GM12801 (cell line): ENCODE results near the gene PIGK.

Experiments used
- CTCF ChIP-seq: IDR thresholded peaks from one replicate; pipeline ENCODE4 v1.5.1; 2011; ENCODE audit warnings: control low read depth; ENCODE audit not compliant: insufficient read length; ENCODE audit errors: extremely low read depth

Gene PIGK

GRCh38 chr1:77239311-77239710 lies 20.1 kb upstream of the PIGK start:
- TF ChIP-seq CTCF, result no peak

DNA sequence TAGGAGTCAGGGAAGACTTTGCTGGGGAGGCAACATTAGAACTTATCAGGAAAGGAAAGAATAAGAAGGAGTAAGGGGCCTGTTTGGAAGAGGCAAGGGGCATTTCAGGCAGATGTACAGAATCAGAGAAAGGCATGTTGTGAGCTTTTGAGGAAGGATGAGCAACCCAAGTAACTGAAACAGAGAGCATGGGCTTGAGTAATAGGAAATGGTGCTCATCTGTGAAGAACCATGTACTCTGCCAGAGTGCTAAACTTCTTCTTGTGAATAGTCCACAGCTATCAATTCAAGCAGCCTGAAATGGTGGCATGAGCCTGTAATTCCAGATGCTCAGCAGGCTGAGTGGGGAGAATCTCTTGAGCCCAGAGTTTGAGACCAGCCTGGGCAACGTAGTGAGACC lies 19.2 kb upstream of the PIGK start:
- TF ChIP-seq CTCF, result no peak

- TF ChIP-seq CTCF, result no peak
Observed at GRCh38 chr1:77234943-77235342, 15.7 kb upstream of the PIGK start.

DNA sequence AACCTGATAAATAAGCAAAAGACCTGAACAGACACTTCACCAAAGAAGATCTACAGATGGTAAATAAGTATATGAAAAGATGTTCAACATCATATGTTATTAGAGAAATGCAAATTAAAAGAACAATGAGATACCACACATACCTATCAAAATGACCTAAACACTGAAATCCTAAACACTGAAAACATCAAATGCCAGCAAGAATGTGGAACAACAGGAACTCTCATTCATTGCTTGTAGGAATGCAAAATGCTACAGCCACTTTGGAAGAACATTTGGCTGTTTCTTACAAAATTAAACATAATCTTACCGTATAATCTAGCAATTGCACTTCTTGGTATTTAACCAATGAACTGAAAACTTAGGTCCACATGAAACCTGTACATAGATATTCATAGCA lies 14.9 kb upstream of the PIGK start:
- TF ChIP-seq CTCF, result no peak

DNA sequence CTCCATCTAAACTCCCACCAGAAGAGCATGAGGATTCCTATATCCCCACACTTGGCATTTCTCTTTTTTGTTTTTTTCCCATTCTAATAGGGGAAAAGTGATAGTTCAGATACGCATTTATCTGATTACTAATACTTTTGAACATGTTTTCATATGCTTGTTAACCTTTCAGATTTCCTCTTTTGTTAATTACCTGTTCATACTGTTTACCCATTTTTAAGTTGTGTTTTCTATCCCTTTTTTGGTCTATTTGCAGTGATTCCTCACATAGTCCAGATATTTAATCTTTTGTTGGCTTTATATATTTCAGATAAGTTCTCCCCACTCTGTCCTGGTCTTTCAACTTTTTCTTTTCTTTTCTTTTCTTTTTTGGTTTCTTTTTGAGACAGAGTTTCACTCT lies 13.6 kb upstream of the PIGK start:
- TF ChIP-seq CTCF, result no peak

DNA sequence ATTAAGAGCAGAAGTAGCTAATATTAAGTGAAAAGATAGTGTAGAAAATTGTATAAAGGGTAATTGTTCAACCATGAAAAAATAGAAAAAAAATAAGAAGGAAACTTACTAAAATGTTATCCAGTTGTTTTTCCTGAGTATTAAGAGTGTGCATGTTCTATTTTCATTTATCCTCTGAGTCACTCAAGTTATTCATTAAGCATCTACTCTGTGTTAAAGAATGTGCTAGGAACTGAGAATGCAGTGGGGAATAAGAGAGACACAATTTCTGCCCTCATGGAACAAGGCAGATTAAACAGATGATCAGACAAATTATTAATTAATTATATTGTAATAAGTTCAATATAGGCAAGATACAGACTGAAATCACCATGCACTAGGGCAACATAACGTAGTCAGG lies 10.8 kb upstream of the PIGK start:
- no peak for TF ChIP-seq CTCF

GRCh38 chr1:77228836-77229235 lies 9.6 kb upstream of the PIGK start:
- TF ChIP-seq CTCF, result no peak

DNA sequence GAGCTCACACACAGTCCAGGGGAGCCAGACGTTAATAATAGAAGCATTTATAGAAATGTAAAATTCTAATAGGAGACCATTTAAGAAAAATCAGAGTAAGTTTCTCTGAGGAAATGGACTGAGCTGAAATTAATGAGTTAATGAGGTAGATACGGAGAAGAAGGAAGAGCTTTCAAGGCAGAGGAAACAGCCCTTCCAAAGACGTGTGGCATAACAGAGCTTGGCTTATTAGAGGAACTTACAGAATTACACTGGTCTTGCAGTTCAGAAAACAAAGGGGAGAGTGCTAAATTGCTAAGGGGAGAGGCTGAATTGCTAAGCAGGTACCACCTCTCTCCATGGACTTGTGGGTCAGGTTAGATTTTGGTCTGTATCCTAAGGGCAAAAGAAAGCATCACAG lies 8.2 kb upstream of the PIGK start:
- no peak for TF ChIP-seq CTCF
